GM23248 (cell line): ENCODE measurements around the gene MACIR.

ENCODE experiments used
- EZH2 ChIP-seq: fragments of 200-600 bp; sonication (generic); IDR thresholded peaks from 2 replicates; pipeline ENCODE4 v1.6.1; 2018; ENCODE audit warnings: antibody characterized with exemption, mild to moderate bottlenecking; ENCODE audit not compliant: insufficient read depth, poor library complexity, severe bottlenecking
- EZH2phosphoT487 ChIP-seq: fragments of 200-600 bp; sonication (generic); IDR thresholded peaks from 2 replicates; pipeline ENCODE4 v1.6.1; 2018; ENCODE audit warnings: antibody characterized with exemption, moderate library complexity, mild to moderate bottlenecking, low read depth; ENCODE audit not compliant: insufficient read depth

GRCh38 chr5:103263054-103263453, 4.5 kb downstream of the MACIR start:
- TF ChIP-seq EZH2 (no peak), EZH2phosphoT487 (no peak)
